GM19467 (cell line): Measurements from ENCODE around the gene ST14.
"Not testable (repeated sequence)": the region's sequence is repeated elsewhere in the genome, so short reads cannot be mapped to it uniquely, and the experiment has no call there.

Experiments
- ATAC-seq: cut with Tn5 transposase; IDR thresholded peaks from one replicate; pipeline ENCODE4 v1.9.1; 2021; ENCODE audit warnings: mild to moderate bottlenecking, moderate library complexity; ENCODE audit not compliant: unreplicated experiment

Gene ST14

GRCh38 chr11:130162733-130163132 is 3.2 kb downstream of the ST14 start:
- no peak for ATAC-seq

GRCh38 chr11:130163346-130164220 is 4.0 kb downstream of the ST14 start:
- ATAC-seq = no peak

GRCh38 chr11:130164221-130164570 is 4.6 kb downstream of the ST14 start:
- no peak for ATAC-seq

- ATAC-seq = no peak
Observed at GRCh38 chr11:130165601-130166456, 6.2 kb downstream of the ST14 start.

- peak; percentile 67 for ATAC-seq
Observed at GRCh38 chr11:130166457-130166784, 6.8 kb downstream of the ST14 start.

- ATAC-seq = no peak
Observed at GRCh38 chr11:130167146-130167545, 7.6 kb downstream of the ST14 start.

GRCh38 chr11:130168105-130168504 is 8.5 kb downstream of the ST14 start:
- no peak for ATAC-seq

GRCh38 chr11:130170345-130170744 is 10.8 kb downstream of the ST14 start:
- no peak for ATAC-seq

- no peak for ATAC-seq
Observed at GRCh38 chr11:130171534-130171933, 12.0 kb downstream of the ST14 start.

- ATAC-seq = not testable (repeated sequence)
Observed at GRCh38 chr11:130172001-130172400, 12.4 kb downstream of the ST14 start.

GRCh38 chr11:130174642-130175041 is 15.1 kb downstream of the ST14 start:
- no peak for ATAC-seq

GRCh38 chr11:130175898-130176297 is 16.3 kb downstream of the ST14 start:
- no peak for ATAC-seq

- no peak for ATAC-seq
Observed at GRCh38 chr11:130177782-130178181, 18.2 kb downstream of the ST14 start.

GRCh38 chr11:130178441-130179339 is 19.1 kb downstream of the ST14 start:
- no peak for ATAC-seq

GRCh38 chr11:130179396-130180306 is 20.1 kb downstream of the ST14 start:
- ATAC-seq = no peak

GRCh38 chr11:130180491-130180890 is 20.9 kb downstream of the ST14 start:
- ATAC-seq = no peak

GRCh38 chr11:130180896-130181294 is 21.3 kb downstream of the ST14 start:
- no peak for ATAC-seq

- peak; percentile 58 for ATAC-seq
Observed at GRCh38 chr11:130181295-130182272, 22.0 kb downstream of the ST14 start.
